H1 (cell line): ENCODE results near the gene PIAS4.

Experiments
- CREB1 ChIP-seq: IDR thresholded peaks from 2 replicates; pipeline ENCODE4 v1.6.1; 2012; ENCODE audit warnings: inconsistent platforms
- EGR1 ChIP-seq: IDR thresholded peaks from 2 replicates; pipeline ENCODE4 v1.6.1; 2011; ENCODE audit warnings: low read depth, low read length, borderline replicate concordance
- EP300 ChIP-seq, 2 experiments: IDR thresholded peaks; 1 replicate in 1 of 2; 2 replicates in 1 of 2; pipeline ENCODE4 v1.6.1; 2011 to 2012; ENCODE audit warnings: low read depth in 2 of 2, low read length in 2 of 2, mild to moderate bottlenecking in 2 of 2, borderline replicate concordance in 1 of 2, inconsistent platforms in 1 of 2, moderate library complexity in 1 of 2
- EZH2 ChIP-seq: fragments of 200-600 bp; sonication (generic); IDR thresholded peaks from 2 replicates; pipeline ENCODE4 v1.7.1; 2012; ENCODE audit warnings: low read depth, mild to moderate bottlenecking, moderate library complexity, low read length, inconsistent platforms; ENCODE audit not compliant: severe bottlenecking
- GABPA ChIP-seq: IDR thresholded peaks from 2 replicates; pipeline ENCODE4 v1.6.1; 2011; ENCODE audit warnings: mild to moderate bottlenecking, low read length, moderate library complexity, borderline replicate concordance; ENCODE audit not compliant: insufficient read depth
- JUND ChIP-seq: IDR thresholded peaks from 2 replicates; pipeline ENCODE4 v1.6.1; 2011; ENCODE audit warnings: mild to moderate bottlenecking, improper control_type of control experiment, low read length
- KDM5A ChIP-seq: fragments of 200-600 bp; IDR thresholded peaks from 2 replicates; pipeline ENCODE4 v1.7.1; 2012; ENCODE audit warnings: mild to moderate bottlenecking, low read length, inconsistent platforms, mixed read lengths
- PHF8 ChIP-seq: fragments of 200-600 bp; sonication (generic); conservative IDR thresholded peaks from 2 replicates; pipeline ENCODE4 v1.7.1; 2012; ENCODE audit warnings: low read depth, mild to moderate bottlenecking, inconsistent platforms, low read length, moderate library complexity
- SIN3A ChIP-seq, 2 experiments: IDR thresholded peaks in 1 of 2; conservative IDR thresholded peaks in 1 of 2; 2 replicates each; pipeline ENCODE4 v1.6.1; 2011 to 2012; ENCODE audit warnings: low read length in 2 of 2, improper control_type of control experiment in 1 of 2, low read depth in 1 of 2, mild to moderate bottlenecking in 1 of 2
- TEAD4 ChIP-seq: IDR thresholded peaks from 2 replicates; pipeline ENCODE4 v1.6.1; 2012; ENCODE audit warnings: low read depth, low read length, inconsistent platforms, mixed read lengths
- TF ChIP-seq, protein P1 (sequence below), 3 experiments: IDR thresholded peaks; 1 replicate in 2 of 3; 2 replicates in 1 of 3; pipeline versions ENCODE4 v1.5.1 to v1.6.1; 2011; ENCODE audit warnings: low read length in 3 of 3, mild to moderate bottlenecking in 3 of 3, inconsistent platforms in 2 of 3, low read depth in 1 of 3, moderate library complexity in 1 of 3; ENCODE audit not compliant: insufficient read depth in 1 of 3; ENCODE audit errors: control extremely low read depth in 1 of 3
- TF ChIP-seq, protein P2 (sequence below): IDR thresholded peaks from 2 replicates; pipeline ENCODE4 v1.6.1; 2011; ENCODE audit warnings: low read depth, mild to moderate bottlenecking, low read length; ENCODE audit not compliant: insufficient read depth

DNA sequence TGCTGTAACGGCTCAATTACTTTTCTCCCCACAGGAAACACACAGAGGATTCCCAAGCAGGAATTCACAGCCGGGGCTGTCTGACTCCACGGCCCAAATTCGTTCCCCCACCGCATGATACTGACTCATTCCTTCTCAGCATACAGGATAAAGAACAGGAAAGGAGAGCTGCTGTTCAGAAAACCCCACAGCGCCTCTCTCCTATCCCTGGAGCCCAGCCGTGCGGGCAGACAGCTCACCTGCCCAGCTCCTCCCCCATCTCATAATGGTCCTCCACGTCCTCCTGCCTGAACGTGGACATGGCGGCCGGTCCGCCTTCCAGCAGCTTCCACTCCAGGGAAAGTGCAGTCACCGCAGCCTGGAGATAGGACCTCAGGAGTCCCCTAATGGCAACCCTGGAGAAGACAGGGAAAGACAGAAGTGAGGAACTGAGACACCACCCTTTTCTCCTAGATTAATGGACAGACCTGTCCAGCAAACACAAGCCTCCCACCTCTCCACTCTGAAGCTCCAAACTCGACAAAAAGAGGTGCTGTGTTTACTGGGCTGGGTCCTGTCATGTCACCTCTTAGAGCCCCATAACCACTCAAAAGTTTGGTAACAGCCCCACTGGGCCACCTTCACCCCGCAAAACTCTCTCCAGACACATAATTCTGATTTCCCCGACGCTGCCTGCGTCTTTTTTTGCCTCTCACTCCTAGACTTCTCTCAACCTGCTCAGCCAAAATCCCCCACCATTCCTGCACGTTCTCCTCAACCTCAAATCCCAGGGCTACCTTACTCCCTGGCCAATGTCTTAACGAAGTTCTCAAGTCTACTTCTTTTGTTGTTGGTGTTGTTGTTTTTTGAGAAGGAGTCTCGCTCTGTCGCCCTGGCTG, 37.9 kb upstream of the PIAS4 start:
- TF ChIP-seq EP300 (IDR thresholded peaks at IDR 0.05; ENCODE audit: borderline replicate concordance in 1 of 2, low read depth in 2 of 2, low read length in 2 of 2) (no peak), GABPA (no peak), TEAD4 (no peak), SIN3A (conservative IDR thresholded peaks at IDR 0.05 in 1 of 2, IDR thresholded peaks at IDR 0.05 in 1 of 2; ENCODE audit: low read depth in 1 of 2, low read length in 2 of 2) (peak; percentile 0 to 16; a peak in 1 of 4 replicates), PHF8 (no peak), EGR1 (no peak), KDM5A (no peak), EZH2 (no peak), CREB1 (no peak), JUND (no peak)
- TF ChIP-seq, protein P1, sequence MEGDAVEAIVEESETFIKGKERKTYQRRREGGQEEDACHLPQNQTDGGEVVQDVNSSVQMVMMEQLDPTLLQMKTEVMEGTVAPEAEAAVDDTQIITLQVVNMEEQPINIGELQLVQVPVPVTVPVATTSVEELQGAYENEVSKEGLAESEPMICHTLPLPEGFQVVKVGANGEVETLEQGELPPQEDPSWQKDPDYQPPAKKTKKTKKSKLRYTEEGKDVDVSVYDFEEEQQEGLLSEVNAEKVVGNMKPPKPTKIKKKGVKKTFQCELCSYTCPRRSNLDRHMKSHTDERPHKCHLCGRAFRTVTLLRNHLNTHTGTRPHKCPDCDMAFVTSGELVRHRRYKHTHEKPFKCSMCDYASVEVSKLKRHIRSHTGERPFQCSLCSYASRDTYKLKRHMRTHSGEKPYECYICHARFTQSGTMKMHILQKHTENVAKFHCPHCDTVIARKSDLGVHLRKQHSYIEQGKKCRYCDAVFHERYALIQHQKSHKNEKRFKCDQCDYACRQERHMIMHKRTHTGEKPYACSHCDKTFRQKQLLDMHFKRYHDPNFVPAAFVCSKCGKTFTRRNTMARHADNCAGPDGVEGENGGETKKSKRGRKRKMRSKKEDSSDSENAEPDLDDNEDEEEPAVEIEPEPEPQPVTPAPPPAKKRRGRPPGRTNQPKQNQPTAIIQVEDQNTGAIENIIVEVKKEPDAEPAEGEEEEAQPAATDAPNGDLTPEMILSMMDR (IDR thresholded peaks at IDR 0.05; ENCODE audit: control extremely low read depth in 1 of 3, insufficient read depth in 1 of 3, low read depth in 1 of 3, low read length in 3 of 3) = peak in 1 of 3 experiments; percentile 14; a peak in 2 of 4 replicates
- TF ChIP-seq, protein P2, sequence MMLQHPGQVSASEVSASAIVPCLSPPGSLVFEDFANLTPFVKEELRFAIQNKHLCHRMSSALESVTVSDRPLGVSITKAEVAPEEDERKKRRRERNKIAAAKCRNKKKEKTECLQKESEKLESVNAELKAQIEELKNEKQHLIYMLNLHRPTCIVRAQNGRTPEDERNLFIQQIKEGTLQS = no peak
